HG02870 (cell line): ENCODE data around the gene MAML2.
"Not testable (repeated sequence)": the region's sequence is repeated elsewhere in the genome, so short reads cannot be mapped to it uniquely, and the experiment has no call there.

Source experiments
- ATAC-seq: cut with Tn5 transposase; IDR thresholded peaks from one replicate; pipeline ENCODE4 v1.9.1; 2021; ENCODE audit warnings: mild to moderate bottlenecking, moderate library complexity; ENCODE audit not compliant: unreplicated experiment

Gene MAML2

DNA sequence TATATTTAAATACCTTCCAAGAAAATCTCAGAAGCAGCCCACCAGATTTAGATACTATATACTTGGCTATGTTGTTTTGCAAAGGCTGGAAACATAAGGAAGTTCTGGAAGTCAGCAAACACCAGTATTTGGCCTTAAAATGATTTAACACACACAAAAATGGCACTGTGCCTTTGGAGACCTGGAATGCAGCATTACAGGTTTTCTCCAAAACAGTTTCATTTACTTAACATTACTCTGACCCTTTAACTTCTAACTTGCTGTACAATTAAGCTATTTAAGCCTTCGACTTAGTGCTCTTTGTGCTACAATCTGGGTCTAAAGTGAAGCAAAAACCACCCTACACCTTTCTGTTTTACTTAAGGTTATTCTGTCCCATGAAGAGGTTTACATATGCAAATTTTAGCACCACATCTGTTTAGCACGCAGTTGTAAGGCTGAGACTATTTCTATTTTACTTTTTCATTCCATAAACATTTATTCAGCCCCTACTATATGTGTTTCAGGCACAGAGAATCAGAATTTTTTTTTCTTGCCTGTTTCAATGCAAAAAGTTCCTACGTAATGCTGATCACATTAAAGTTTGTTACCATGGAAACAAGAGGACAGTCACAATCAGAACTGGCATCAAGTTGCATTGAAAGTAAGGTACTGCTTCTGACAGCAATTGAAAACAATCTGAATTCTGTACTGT lies 70.3 kb downstream of the MAML2 start:
- peak; percentile 69 for ATAC-seq

DNA sequence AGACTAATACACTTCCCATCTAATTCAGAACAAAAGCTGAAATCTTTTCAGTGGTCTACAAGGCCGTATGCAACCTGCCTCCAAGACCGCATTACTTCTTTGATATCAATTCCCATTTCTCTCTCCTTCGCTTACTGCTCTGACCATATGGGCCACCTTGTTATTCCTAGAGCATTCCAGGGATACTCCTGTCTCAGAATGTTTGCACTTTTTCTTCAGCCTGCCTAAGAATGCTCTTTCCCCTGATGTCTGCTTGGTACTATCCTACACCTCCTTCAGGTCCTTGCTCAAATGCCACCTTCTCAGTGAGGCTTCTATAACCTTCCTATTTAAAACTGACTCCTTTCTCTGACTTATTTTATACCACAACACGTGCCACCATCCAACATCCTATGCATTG lies 71.2 kb downstream of the MAML2 start:
- no peak for ATAC-seq

DNA sequence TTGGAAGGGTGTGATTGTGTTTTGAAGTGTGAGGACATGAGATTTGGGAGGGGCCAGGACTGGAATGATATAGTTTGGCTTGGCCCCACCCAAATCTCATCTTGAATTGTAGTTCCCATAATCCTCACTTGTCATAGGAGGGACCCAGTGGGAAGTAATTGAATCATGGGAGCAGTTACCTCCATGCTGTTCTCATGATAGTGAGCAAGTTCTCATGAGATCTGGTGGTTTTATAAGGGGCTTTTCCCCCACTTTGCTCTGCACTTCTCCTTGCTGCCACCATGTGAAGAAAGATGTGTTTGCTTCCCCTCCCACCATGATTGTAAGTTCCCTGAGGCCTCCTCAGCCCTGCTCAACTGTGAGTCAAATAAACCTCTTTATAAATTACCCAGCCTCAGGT lies 71.6 kb downstream of the MAML2 start:
- not testable (repeated sequence) for ATAC-seq

DNA sequence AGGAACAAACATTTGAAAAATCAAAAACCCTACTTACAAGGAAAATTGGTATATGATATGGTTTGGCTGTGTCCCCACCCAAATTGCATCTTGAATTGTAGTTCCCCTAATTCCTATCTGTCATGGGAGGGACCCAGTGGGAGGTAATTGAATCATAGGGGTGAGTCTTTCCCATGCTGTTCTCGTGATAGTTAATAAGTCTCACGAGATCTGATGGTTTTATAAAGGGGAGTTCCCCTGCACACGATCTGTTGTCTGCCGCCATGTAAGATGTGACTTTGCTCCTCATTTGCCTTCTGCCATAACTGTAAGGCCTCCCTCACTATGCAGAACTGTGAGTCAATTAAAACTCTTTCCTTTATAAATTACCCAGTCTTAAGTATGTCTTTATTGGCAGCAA lies 74.5 kb downstream of the MAML2 start:
- ATAC-seq, result not testable (repeated sequence)

DNA sequence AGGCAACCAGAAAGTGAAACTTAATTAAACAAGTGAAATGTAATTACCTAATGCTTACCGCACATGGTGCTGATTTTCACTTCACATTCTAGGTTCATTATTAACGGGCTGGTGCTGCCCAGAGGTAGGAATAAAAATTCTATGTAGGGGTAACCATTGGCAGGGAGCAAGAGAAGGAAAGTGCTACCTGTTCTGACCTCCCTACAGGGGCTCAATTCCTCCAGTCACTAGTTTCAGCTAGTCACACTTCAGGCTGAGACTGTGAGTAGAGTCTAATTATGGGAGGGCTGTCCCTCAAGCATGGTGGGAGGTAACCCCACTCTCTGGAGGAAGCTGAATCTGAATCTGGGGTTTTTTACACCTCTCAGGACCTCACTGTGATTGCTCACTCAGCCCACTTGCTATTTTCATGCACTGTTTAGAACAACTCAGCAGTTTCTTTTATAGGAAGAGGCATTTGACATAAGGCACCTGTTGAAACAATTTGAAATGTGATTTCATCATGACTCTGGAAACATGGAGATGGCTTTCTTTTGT lies 75.4 kb downstream of the MAML2 start:
- ATAC-seq, result peak; percentile 98

DNA sequence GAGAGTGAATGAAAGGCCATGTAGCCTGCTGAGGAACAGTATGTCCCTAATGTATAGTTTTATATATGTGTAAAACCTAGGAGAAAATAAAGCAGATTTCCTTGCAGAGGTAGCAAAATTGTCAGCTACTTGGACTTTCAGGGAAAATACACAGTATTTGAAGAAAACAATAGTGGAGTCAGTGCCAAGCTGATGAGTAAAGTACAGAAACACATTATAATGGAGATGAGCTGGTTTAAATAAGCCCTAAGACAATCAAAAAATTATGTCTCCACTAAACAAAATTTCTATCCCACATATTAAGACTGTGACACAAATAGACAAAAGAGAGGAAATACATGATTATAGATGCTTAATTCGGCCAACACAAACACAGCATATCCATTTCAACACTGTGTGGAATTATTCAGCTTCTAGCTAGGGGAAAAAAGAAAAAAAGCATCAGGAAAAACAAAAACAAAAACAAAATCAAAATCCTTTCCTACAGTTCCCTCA lies 75.9 kb downstream of the MAML2 start:
- ATAC-seq, result no peak

DNA sequence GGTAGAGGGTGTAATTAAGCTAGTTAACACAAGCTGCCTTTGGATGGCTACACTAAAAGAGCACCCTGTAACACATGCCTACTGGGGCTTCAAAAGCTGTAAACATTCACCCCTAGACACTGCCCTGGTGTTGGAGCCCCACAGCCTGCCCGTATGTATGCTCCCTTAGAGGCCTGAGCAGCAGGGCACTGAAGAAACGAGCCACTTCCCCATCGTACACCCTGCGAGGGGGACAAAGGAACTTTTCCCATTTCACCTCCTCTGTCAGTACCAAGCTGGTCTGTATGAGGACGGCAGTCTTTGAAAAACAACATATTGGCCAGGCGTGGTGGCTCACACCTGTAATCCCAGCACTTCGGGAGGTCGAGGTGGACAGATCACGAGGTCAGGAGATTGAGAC lies 77.0 kb downstream of the MAML2 start:
- no peak for ATAC-seq

DNA sequence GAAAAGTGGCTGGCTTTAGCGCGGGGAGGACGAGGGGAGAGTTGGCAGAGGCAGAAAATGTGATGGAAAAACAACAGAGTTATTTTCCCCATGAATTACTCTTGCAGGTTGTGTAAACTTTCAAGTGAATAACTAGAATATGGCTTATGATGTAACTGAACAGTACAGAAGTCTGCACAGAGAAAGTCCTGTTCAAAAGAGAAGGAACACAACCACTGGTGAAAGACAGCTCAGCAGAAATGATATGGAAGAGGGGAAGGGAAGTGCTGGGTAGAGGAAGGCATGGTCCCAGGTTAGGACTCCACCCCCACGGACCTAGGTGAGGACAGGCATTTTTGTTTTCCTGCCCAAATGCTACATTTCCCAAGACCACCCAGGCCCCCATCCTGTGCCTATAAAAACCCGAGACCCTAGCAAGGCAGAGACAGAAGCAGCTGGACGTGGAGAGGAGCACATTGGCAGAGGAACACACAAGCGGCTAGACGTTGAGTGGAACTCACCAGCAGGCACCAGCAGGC lies 77.7 kb downstream of the MAML2 start:
- no peak for ATAC-seq

DNA sequence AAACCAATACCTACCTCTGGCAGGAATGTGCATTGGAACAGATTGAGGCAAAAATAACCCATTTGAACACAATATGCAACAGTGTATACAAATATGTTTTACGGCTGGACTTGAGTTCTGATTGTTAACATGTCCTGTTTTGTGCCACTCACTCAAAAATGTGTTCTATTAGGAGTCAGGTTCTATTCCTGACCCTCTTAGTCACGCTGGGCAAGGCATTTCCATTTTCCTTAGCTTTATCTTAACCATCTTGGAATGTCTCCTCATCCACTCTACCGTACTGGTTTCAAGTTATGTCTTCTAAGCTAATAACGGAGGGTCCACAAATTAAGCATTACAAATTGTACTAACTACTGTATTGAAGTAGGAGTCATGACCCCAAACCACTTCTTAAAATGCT lies 78.6 kb downstream of the MAML2 start:
- ATAC-seq, result no peak

DNA sequence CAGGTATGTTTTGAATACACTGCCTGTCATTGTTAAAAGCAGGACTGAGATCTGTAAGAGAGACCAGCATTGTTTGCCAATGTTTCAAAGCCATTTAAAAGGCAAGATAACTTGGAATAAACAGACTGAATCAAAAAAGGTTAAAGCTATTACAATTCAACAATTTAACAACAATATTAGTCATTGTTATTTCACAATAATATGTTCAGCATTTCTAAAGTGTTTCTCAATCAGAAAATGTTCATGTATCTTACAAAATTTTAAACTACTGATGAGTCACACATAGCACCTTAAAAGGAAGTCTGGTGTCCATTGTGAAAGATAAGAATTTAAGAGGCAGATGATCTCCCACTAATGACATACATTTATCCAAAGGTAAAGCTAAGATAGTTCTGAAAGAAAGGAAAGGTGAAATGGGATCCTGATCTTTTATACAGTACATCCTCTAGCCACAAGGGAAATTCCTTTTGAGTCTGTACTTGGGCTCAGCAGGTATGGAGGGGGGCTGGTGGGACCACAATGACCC lies 79.7 kb downstream of the MAML2 start:
- no peak for ATAC-seq

DNA sequence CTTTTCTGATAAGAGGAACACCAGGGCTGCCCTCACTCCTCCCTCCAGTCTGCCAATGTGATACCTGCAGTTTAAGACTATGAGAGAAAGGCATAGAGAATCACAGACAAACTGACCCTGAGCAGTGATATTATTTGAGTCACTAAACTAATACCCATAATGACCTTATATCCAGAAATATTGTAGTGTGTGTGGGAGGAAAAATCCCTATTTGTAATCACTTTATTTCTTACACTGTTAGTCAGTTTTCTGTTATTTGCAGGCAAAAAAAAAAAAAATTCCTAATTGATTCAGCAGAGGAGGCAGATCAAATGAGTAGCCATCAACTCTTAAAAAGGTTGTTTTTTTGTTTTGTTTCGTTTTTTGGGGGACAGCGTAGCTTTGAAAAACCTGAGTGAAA lies 82.5 kb downstream of the MAML2 start:
- ATAC-seq, result no peak

DNA sequence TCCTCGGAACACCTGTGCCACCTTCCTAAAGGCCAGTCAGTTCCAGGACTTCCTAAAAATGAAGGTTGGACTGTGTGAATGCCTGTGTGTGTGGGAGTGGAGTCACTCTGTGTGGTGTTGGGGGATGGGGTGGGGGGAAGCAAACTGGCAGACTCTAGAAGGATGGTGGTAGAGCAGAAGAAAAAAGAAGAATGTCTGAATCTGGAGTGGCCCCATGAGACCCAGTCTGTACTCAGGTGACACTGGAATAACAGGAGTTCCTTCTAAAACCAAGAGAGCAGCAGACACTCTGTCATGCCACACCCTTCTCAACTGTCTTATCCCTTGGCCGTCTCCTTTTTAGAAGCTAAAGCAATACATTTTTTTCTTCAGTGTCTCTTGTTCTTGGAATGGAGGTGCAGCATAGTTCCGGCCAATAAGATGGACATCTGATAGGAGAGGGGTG lies 82.9 kb downstream of the MAML2 start:
- no peak for ATAC-seq

DNA sequence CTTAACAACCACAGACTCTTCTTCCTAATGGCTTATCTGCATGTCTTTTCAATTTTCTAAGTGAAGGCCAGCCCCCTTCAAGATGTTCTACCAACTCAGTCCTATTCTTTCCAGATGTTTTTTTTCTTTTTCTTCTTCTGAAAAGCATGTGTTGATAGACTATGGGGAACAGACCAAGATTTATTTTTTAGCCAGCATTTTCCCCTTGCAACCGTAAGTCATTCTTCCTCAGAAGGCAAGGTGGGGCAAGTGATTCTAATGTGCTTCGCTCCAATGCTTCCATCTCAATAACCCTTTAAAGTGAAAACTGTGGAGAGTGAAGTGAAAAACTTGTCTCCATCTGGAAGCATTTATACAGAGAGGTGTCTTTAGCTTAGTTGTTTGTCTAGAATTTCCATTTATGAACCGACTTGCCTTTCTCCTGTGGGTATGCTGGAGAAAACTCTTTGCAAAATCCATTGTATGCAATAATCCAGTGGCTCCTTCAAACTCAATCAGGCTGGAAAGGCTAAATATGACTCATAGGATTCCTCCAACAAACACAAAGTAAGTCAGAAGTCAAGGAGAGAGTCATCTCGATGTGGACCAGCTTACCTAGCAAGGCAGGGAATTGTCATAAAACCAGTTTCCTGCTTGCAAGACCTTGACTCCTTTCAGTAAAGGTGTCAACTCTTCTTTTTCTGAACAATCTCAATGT lies 83.7 kb downstream of the MAML2 start:
- no peak for ATAC-seq

DNA sequence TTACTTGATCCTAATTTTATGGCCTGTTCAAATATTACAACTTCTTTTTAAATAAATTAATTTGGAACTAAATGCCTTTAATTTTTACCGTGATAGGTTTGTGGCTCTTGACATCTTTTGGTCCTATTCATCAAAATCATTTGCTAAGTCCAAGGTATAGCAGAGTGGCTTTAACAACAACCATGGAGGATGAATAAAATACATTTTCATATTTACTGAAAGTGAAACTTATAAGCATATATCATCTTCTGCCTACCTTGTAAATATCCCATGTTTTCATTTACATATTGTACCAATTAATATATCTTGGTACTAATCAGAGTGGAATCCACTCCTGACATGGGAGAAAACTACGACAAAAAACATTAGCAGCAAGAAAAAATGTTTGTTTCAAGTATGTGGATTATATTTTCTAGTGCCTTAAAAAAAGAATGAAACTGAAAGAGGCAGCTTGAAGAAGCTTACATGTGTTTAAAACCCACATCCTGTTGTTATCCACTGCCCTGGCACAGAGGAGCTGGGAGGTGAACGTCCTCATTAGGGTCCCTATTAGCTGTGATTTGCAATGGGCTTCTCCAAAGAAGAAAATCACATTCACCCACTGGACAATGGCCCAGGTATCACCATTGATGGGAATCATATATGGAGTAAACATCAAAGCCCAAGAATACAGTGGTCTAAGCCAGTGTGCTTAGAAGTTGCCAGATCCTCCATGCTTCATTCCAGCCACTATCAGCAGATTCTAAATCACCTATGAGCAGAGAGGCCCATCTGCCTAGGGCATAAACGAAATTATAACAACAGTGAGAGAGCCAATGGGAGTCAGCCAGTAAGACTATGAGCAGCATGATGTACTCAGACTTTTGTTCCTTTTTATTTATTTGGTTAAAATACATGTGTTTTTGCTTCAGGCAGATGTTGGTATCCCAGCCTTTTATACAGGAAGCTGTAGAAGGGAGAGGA lies 84.7 kb downstream of the MAML2 start:
- peak; percentile 56 for ATAC-seq

DNA sequence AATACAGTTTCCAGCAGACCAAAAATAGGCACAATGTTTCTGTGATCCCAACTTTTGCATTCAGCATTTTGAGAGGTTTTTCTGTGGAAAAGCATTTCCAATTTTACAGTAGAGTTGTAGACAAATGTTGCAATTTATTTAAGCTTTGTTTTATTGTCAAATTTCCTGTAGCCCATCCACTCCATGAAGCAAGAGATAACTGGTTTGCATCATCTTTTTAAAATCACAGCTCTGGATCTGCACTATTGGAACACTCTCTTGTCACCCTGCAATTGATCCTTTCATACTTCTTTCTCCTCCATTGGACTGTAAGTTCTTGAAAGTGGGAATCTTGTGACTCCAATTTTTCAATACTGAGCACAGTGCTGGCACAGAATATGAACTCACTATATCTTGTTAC lies 86.0 kb downstream of the MAML2 start:
- no peak for ATAC-seq

DNA sequence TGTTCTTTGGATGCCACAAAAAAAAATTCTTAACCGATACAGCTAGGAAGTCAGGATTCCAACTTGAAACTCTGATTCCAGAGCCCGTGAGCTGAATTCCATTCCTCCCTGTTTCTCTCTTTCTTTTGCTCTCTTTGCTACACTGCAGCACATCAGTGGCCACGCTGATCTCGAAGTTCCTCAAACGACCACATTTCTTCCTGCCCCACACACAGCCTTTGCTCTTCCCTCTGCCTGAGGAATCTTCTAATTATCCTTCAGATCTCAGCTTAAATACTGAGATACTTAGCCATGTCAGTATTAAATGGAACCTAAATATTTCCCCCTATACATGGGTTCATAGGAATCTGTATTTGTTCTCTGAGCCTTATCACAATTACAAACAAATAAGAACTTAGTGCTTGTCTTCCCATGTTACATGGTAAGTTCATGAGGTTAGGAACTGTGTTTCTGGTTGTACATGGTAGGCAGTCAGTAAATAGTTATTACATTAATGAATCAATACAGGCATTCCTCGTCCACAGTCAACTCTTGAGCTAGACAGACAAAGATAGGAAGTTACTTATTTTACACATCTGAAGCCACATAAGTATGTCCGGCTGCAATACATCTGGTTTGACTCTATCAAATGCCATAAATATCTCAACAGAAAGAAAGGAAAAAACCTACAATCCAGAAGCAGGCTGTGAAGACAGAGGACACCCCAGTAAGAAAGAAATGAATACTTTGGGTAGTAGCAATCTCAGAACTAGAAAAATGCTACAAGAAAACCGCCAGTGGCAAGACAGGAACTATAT lies 86.6 kb downstream of the MAML2 start:
- no peak for ATAC-seq

DNA sequence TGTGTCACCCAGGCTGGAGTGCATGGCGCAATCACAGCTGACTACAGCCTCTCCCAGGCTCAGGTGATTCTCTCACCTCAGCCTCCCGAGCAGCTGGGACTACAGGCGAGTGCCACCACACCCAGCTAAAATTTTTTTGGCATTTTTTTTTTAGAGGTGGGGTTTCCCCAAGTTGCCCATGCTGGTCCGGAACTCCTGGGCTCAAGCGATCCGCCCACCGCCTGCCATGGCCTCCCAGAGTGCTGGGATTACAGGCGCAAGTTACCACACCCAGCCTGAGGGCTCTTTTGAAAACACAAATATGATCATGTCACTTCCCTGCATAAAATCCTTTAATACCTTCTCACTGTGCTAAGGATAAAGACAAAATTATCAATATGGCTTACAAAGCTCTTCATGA lies 88.1 kb downstream of the MAML2 start:
- no peak for ATAC-seq

DNA sequence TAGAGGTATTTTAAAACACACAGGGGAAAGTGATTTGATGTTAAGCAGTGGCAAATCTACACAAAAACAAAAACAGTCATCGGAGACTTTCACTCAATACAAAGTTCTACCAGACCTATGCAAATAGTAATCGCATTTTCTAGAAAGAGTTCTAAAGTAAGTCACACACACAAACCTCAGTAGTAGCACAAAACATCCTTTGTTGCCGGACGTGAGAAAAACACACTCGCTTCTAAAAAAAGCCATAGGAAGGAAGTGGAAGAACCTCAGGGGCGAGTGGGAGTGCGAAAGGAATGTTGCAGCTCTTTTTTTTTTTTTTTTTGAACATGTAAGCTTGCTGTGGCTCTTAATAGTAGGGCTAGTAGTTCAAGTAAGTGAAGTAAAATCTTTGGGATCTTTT lies 88.9 kb downstream of the MAML2 start:
- ATAC-seq, result peak; percentile 44

DNA sequence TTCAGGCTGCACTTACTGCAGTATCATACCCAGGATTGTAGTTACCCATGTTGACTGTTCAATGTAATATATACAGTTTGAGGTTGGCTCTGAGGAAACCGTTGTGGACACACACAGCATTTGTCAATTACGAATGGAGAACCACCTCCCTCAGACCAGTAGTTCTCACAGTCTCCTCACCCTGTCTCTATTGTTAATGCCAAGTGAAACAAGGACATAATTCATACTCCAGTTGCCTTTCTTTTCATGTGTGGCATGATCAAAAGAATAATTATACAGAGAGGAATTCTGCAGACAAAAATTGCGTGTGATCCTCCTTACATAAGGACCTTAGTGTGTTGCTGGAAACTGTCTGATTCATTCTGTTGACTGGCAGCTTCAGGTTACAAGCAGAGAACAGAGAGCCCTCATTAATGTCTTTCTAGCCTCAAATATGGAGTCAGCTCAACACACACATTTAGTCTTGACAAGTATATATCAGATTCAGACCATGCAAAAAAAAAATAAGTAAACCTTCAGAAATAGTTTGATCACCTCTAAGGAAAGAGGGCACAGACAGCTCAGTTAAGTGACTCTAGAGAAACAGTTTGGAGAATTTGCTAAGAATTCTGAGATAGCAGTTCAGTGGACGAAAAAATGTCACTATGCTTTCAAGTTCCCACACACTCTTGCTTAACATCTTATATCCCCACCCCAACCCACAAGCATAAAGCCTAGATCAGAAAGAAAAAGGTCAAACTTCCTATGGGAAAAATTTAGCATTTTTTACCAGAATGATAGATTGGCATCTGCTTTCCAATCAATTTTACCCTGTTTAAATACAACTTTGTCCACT lies 96.1 kb downstream of the MAML2 start:
- no peak for ATAC-seq
